GM12801 (cell line): ENCODE measurements around the gene APOL6.

Source experiments
- CTCF ChIP-seq: IDR thresholded peaks from one replicate; pipeline ENCODE4 v1.5.1; 2011; ENCODE audit warnings: control low read depth; ENCODE audit not compliant: insufficient read length; ENCODE audit errors: extremely low read depth

APOL6 gene

DNA sequence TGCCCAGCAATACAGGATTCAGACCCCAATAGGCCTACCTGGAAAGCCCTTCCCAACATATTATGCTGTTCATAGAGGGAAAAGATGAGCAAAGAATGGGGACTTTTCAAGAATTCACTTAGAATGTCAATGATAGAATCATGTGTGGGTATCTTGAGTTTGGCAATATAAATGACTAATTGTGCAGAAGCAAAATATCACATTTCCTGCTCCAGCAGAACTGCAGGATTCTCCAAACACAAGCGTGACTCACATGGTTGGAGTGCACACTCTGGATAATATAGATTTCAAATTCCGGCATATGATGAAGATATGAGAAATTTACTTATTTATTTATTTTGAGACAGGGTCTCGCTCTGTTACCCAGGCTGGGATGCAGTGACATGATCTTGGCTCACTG lies 56.9 kb downstream of the APOL6 start:
- TF ChIP-seq CTCF: no peak

DNA sequence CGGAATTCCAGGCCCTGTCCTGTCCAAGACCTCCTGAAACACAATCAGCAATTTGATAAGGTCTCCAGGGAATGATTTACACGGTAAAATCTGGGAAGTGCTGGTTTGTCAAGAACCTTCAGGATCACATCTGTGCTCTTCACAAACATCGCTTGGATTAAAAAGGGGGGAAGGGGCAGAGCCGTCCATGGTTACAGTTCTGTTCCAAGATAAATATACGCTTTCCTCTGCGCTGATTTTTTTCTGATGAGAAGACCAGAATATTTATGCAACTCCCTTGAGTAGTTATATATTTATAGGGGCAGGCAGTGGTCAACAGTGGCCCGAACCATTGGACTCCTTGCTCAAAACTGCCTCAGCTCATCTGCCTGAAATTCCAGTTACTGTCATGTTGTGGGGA lies 60.2 kb downstream of the APOL6 start:
- no peak for TF ChIP-seq CTCF

- no peak for TF ChIP-seq CTCF
Measured at GRCh38 chr22:35708917-35709316, 60.7 kb downstream of the APOL6 start.

DNA sequence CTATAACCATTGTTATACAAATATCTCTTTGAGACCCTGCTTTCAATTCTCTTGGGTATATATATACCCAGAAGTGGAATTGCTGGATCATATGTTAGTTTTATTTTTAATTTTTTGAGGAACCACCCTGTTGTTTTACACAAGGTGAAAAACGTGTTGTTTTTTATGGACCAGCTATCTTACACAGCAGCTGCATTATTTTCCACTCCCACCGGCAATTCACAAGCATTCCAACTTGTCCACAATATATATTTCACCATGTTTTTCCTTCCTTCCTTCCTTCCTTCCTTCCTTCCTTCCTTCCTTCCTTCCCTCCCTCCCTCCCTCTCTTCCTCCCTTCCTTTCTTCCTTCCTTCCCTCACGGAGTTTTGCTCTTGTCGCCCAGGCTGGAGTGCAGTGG lies 63.1 kb downstream of the APOL6 start:
- TF ChIP-seq CTCF: no peak

DNA sequence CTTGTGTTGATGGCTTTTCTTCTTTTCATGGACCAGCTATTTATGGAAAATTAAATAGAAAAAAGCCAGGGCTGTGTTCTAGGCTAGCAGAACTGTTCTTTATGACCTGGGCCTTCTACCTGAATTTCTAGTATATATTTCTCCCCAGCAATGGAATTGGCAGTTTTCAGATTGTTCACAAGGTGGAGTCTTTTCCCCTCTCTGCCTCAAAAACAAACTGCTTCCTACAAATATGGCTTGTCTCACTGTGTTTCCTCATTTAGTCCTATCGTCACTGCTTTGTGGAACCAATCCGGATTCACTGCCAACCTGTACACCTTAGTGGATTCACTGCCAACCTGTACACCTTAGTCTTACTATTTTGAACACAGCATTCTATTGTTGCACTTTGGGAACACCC lies 64.4 kb downstream of the APOL6 start:
- no peak for TF ChIP-seq CTCF

- no peak for TF ChIP-seq CTCF
Measured at GRCh38 chr22:35717572-35717971, 69.3 kb downstream of the APOL6 start, which contains the start of gene APOL5. APOL5 (plus strand) TSS chr22:35717872; CDS start chr22:35717872, 0 bp downstream.
